HepG2 (cell line): ENCODE measurements around the gene LSM3. TPM values are rescaled to one million over a fixed set of nuclear protein-coding genes. Genes with fewer than 3 reads are reported as not detected.
A peak's percentile ranks its signal among the peaks of the same experiment; 100 is the strongest.

Experiments used
- ATF2 ChIP-seq: sonication (generic); formaldehyde crosslinking; IDR thresholded peaks from 2 replicates; pipeline ENCODE4 v1.4.0; 2020; ENCODE audit warnings: missing genetic modification reagents
- CCAR2 ChIP-seq: fragments of 200-400 bp; formaldehyde crosslinking; optimal IDR thresholded peaks from 2 replicates; pipeline ENCODE3; 2018; ENCODE audit warnings: low read depth, mild to moderate bottlenecking, low read length, moderate library complexity
- GATAD2A ChIP-seq: IDR thresholded peaks from 2 replicates; pipeline ENCODE4 v1.6.1; 2016
- KAT7 ChIP-seq: IDR thresholded peaks from 2 replicates; pipeline ENCODE4 v1.6.1; 2018; ENCODE audit warnings: borderline replicate concordance, missing compliant biosample characterization
- LCORL ChIP-seq, 2 experiments: fragments of 450-650 bp in 1 of 2; sonication (generic) in 1 of 2; formaldehyde crosslinking in 1 of 2; IDR thresholded peaks; 2 replicates each; pipeline versions ENCODE4 v1.5.0 to v1.6.1; 2017 to 2020; ENCODE audit warnings: antibody characterized with exemption in 1 of 2, missing genetic modification reagents in 1 of 2
- SATB2 ChIP-seq: sonication (generic); formaldehyde crosslinking; IDR thresholded peaks from 2 replicates; pipeline ENCODE4 v1.5.0; 2020; ENCODE audit warnings: missing genetic modification reagents
- TAF1 ChIP-seq: sonication (generic); formaldehyde crosslinking; IDR thresholded peaks from 2 replicates; pipeline ENCODE4 v1.4.0; 2020; ENCODE audit warnings: missing genetic modification reagents
- ZBTB3 ChIP-seq: sonication (generic); formaldehyde crosslinking; IDR thresholded peaks from 2 replicates; pipeline ENCODE4 v1.4.0; 2020; ENCODE audit warnings: low read depth, mild to moderate bottlenecking, moderate library complexity, missing genetic modification reagents, borderline replicate concordance
- ZBTB4 ChIP-seq: sonication (generic); formaldehyde crosslinking; IDR thresholded peaks from 2 replicates; pipeline ENCODE4 v1.4.0; 2020; ENCODE audit warnings: missing genetic modification reagents, mild to moderate bottlenecking, borderline replicate concordance
- ZNF430 ChIP-seq: sonication (generic); formaldehyde crosslinking; IDR thresholded peaks from 2 replicates; pipeline ENCODE4 v1.9.0; 2021; ENCODE audit warnings: mild to moderate bottlenecking, missing genetic modification reagents
- ZNF576 ChIP-seq: sonication (generic); formaldehyde crosslinking; IDR thresholded peaks from 2 replicates; pipeline ENCODE4 v1.4.0; 2020; ENCODE audit warnings: mild to moderate bottlenecking, missing genetic modification reagents
- ZNF607 ChIP-seq: sonication (generic); formaldehyde crosslinking; IDR thresholded peaks from 2 replicates; pipeline ENCODE4 v1.5.1; 2020; ENCODE audit warnings: missing genetic modification reagents, mild to moderate bottlenecking, borderline replicate concordance
- ZNF709 ChIP-seq: sonication (generic); formaldehyde crosslinking; IDR thresholded peaks from 2 replicates; pipeline ENCODE4 v1.5.0; 2020; ENCODE audit warnings: mild to moderate bottlenecking, missing genetic modification reagents
- polyA plus RNA-seq, 8 experiments: library from polyadenylated mRNA; depleted of rRNA in 3 of 8; stranded (reverse) in 7 of 8; unstranded in 1 of 8; fragments of >200 nt; fragmentation: Illumina TruSeq in 4 of 8; extraction: Trizol in 4 of 8; gene quantifications; 2 replicates each; pipeline versions ENCODE4 v1.2.1 to v1.2.3, GENCODE V29; 2011 to 2016; ENCODE audit warnings: low read depth in 4 of 8, missing spikeins in 1 of 8, mixed read lengths in 1 of 8; ENCODE audit not compliant: insufficient read depth in 1 of 8
- total RNA-seq, 5 experiments: library from RNA; depleted of rRNA; stranded (reverse); fragments of >200 nt; fragmentation: Illumina TruSeq; extraction: Trizol; gene quantifications; 2 replicates each; pipeline ENCODE4 v1.2.3, GENCODE V29; 2016; ENCODE audit warnings: low read depth in 1 of 5

Gene LSM3
- total and polyA plus RNA-seq, 2 of the 13 experiments (the other 11 are each of a cell fraction or from before 2014, with no cell fraction given) = 5.1 to 19.4 TPM

GRCh38 chr3:14178247-14179113 is at the start of gene LSM3, which contains the start of gene XPC (continued):
- TF ChIP-seq ZNF430 (CRISPR knock-in tag) (peak; percentile 64; the same call in 1 of the 2 replicates), ATF2 (CRISPR knock-in tag) (no peak), TAF1 (CRISPR knock-in tag) (peak; percentile 90), ZNF607 (CRISPR knock-in tag) (peak; percentile 78; the same call in 1 of the 2 replicates), SATB2 (CRISPR knock-in tag) (no peak), ZNF709 (CRISPR knock-in tag) (peak; percentile 98), GATAD2A (CRISPR knock-in tag) (peak; percentile 62), LCORL (IDR thresholded peaks at IDR 0.05) (no peak), LCORL (CRISPR knock-in tag; IDR thresholded peaks at IDR 0.05) (no peak; the same call in none of the 2 replicates), ZNF576 (CRISPR knock-in tag) (no peak), KAT7 (peak; percentile 88; the same call in 1 of the 2 replicates), CCAR2 (no peak), ZBTB4 (CRISPR knock-in tag) (no peak), ZBTB3 (0 out of 2 replicates have a peak, but pooled peaks have one; percentile 58)
